SK-N-SH treated with all-trans-retinoic acid at 6 μM for 48 hours (cell line): ENCODE measurements around the gene LRMDA.

ENCODE experiments used
- ATAC-seq: fragments of 200-7000 bp; cut with Tn5 transposase; 3 replicates; pipeline ENCODE4 v1.9.1; 2020; ENCODE audit warnings: mild to moderate bottlenecking, moderate library complexity
- ARNTL ChIP-seq: fragments of 450-650 bp; formaldehyde crosslinking; IDR thresholded peaks from 2 replicates; pipeline ENCODE4 v1.5.0; 2020; ENCODE audit warnings: low read depth, mild to moderate bottlenecking, moderate library complexity, borderline replicate concordance
- BACH2 ChIP-seq: fragments of 250-450 bp; sonication (Bioruptor Pico); IDR thresholded peaks from 2 replicates; pipeline ENCODE4 v1.9.0; 2021; ENCODE audit warnings: mild to moderate bottlenecking, borderline replicate concordance
- CSDC2 ChIP-seq: fragments of 250-450 bp; sonication (Bioruptor Pico); IDR thresholded peaks from 2 replicates; pipeline ENCODE4 v1.5.0; 2020; ENCODE audit warnings: mild to moderate bottlenecking, moderate library complexity
- CSRNP3 ChIP-seq: fragments of 250-450 bp; sonication (Bioruptor Pico); IDR thresholded peaks from 2 replicates; pipeline ENCODE4 v1.5.1; 2021; ENCODE audit warnings: mild to moderate bottlenecking, moderate library complexity
- GLIS3 ChIP-seq: fragments of 250-450 bp; sonication (Bioruptor Pico); IDR thresholded peaks from 2 replicates; pipeline ENCODE4 v1.5.0; 2020; ENCODE audit warnings: mild to moderate bottlenecking, moderate library complexity
- ISL1 ChIP-seq: fragments of 250-450 bp; sonication (Bioruptor Pico); IDR thresholded peaks from 2 replicates; pipeline ENCODE4 v2.1.2; 2022; ENCODE audit warnings: mild to moderate bottlenecking, moderate library complexity
- OSR1 ChIP-seq: fragments of 250-450 bp; sonication (Bioruptor Pico); IDR thresholded peaks from 2 replicates; pipeline ENCODE4 v1.8.0; 2022; ENCODE audit warnings: moderate library complexity, mild to moderate bottlenecking, inconsistent platforms
- PATZ1 ChIP-seq: fragments of 250-450 bp; sonication (Bioruptor Pico); IDR thresholded peaks from 2 replicates; pipeline ENCODE4 v1.8.0; 2020; ENCODE audit warnings: mild to moderate bottlenecking, moderate library complexity, borderline replicate concordance
- PPARA ChIP-seq: fragments of 250-450 bp; sonication (Bioruptor Pico); IDR thresholded peaks from 2 replicates; pipeline ENCODE4 v1.5.0; 2020; ENCODE audit warnings: mild to moderate bottlenecking, borderline replicate concordance
- RARB ChIP-seq: fragments of 250-450 bp; sonication (Bioruptor Pico); IDR thresholded peaks from 2 replicates; pipeline ENCODE4 v1.8.0; 2021; ENCODE audit warnings: mild to moderate bottlenecking, moderate library complexity
- SNAI2 ChIP-seq: fragments of 250-450 bp; sonication (Bioruptor Pico); IDR thresholded peaks from 2 replicates; pipeline ENCODE4 v1.5.0; 2020; ENCODE audit warnings: mild to moderate bottlenecking, moderate library complexity
- TCF4 ChIP-seq: fragments of 250-450 bp; sonication (Bioruptor Pico); IDR thresholded peaks from 2 replicates; pipeline ENCODE4 v1.8.0; 2021; ENCODE audit warnings: mild to moderate bottlenecking, moderate library complexity, borderline replicate concordance
- TOX ChIP-seq: fragments of 250-450 bp; sonication (Bioruptor Pico); IDR thresholded peaks from 2 replicates; pipeline ENCODE4 v1.8.0; 2021; ENCODE audit warnings: mild to moderate bottlenecking, moderate library complexity, borderline replicate concordance
- TSHZ2 ChIP-seq: fragments of 250-450 bp; sonication (Bioruptor Pico); IDR thresholded peaks from 2 replicates; pipeline ENCODE4 v1.5.0; 2020; ENCODE audit warnings: mild to moderate bottlenecking, moderate library complexity
- ZC3H10 ChIP-seq: fragments of 250-450 bp; sonication (Bioruptor Pico); IDR thresholded peaks from 2 replicates; pipeline ENCODE4 v1.5.1; 2021; ENCODE audit warnings: mild to moderate bottlenecking, moderate library complexity
- ZFP3 ChIP-seq: fragments of 250-450 bp; sonication (Bioruptor Pico); IDR thresholded peaks from 2 replicates; pipeline ENCODE4 v1.5.0; 2020; ENCODE audit warnings: mild to moderate bottlenecking, moderate library complexity
- ZFP30 ChIP-seq: fragments of 450-650 bp; formaldehyde crosslinking; IDR thresholded peaks from 2 replicates; pipeline ENCODE4 v1.5.0; 2022; ENCODE audit warnings: mild to moderate bottlenecking, moderate library complexity
- ZNF565 ChIP-seq: fragments of 450-650 bp; formaldehyde crosslinking; conservative IDR thresholded peaks from 2 replicates; pipeline ENCODE4 v1.5.0; 2020; ENCODE audit warnings: low read depth, mild to moderate bottlenecking, moderate library complexity
- ZNF70 ChIP-seq: fragments of 450-650 bp; formaldehyde crosslinking; IDR thresholded peaks from 2 replicates; pipeline ENCODE4 v1.5.0; 2020; ENCODE audit warnings: mild to moderate bottlenecking, moderate library complexity
- TF ChIP-seq, protein P1 (sequence below): fragments of 250-450 bp; sonication (Bioruptor Pico); IDR thresholded peaks from 2 replicates; pipeline ENCODE4 v1.5.1; 2020; ENCODE audit warnings: low read depth, mild to moderate bottlenecking, moderate library complexity
- TF ChIP-seq, protein P2 (sequence below): fragments of 250-450 bp; sonication (Bioruptor Pico); IDR thresholded peaks from 2 replicates; pipeline ENCODE4 v1.8.0; 2021; ENCODE audit warnings: low read depth, mild to moderate bottlenecking, moderate library complexity, borderline replicate concordance

LRMDA gene

GRCh38 chr10:76149182-76149581 lies 717.8 kb downstream of the LRMDA start:
- ATAC-seq, result no peak
- TF ChIP-seq TSHZ2 (CRISPR knock-in tag), result no peak
- TF ChIP-seq ZC3H10 (CRISPR knock-in tag), result no peak
- TF ChIP-seq ZNF565, result no peak
- TF ChIP-seq CSRNP3, result no peak
- no peak for TF ChIP-seq GLIS3 (CRISPR knock-in tag)

DNA sequence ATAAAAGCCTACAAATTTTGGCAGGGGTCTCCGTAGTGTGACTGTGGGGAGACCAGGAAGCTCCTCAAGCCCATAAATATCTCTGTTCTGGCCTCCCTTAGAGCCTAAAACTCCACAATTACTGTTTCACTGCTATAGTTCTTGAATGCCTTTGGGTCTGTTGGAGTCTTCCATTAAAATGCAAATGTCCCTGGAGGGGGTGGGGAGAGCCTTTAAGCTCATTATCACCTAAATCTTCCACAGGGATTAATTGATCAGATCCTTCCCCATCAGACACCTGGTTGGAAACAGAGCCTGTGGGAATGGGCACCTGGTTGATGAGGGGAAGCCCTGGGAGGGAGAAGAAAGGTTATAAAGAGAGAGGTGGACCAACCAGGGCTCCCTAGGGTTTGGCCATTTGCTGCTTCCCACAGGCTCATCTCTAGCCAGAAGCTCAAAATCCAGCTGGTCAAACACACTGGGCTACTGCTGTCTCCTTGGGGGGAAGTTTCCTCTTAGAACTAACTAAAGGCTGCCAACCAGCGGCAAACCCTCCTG lies 718.2 kb downstream of the LRMDA start:
- TF ChIP-seq CSRNP3 (no peak), PPARA (CRISPR knock-in tag) (no peak), CSDC2 (no peak), RARB (no peak), ARNTL (no peak), ZFP3 (CRISPR knock-in tag) (no peak), OSR1 (no peak), GLIS3 (CRISPR knock-in tag) (no peak), ZNF70 (no peak), BACH2 (CRISPR knock-in tag) (no peak), ISL1 (CRISPR knock-in tag) (no peak), TCF4 (CRISPR knock-in tag) (no peak)
- TF ChIP-seq, protein P1, sequence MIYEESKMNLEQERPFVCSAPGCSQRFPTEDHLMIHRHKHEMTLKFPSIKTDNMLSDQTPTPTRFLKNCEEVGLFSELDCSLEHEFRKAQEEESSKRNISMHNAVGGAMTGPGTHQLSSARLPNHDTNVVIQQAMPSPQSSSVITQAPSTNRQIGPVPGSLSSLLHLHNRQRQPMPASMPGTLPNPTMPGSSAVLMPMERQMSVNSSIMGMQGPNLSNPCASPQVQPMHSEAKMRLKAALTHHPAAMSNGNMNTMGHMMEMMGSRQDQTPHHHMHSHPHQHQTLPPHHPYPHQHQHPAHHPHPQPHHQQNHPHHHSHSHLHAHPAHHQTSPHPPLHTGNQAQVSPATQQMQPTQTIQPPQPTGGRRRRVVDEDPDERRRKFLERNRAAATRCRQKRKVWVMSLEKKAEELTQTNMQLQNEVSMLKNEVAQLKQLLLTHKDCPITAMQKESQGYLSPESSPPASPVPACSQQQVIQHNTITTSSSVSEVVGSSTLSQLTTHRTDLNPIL (CRISPR knock-in tag), result no peak
- no peak for ATAC-seq

DNA sequence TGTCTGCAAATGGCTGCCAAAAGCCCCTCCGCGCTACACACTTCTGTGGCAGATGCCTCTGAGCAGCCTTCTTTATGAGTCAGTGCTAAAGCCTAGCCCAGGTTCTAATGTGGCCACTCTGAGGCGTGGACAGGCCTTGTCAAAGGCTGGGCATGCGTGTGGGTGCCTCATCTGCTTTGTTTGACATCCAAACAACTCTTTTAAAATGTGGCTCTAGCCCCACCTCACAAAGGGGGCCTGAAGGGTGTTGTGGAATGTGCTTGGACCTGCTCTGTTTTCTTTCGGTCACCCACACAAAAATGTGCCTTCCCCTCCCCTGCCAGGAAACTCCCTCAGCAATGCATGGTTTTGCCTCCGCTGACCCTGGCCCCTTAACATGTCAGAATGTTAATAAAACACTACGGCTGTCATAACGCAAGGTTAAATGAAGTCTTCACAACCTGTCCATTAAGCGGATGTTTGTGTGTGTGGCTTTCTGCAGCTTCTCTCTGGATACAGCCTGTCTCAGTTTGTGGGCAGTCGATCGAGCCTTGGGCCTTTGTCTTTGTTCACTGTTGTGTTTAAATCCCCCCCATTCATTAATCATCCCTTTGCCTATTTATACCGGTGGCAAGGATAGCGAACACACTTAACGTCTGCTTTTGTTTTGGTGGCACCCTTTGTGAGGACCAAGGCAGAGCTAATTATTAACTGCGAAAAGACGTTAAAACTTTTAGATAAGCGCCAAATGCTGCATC lies 718.9 kb downstream of the LRMDA start:
- peak; percentile 39; the same call in 1 of the 3 replicates for ATAC-seq
- TF ChIP-seq ZNF70, result no peak
- TF ChIP-seq PATZ1 (CRISPR knock-in tag), result no peak
- TF ChIP-seq BACH2 (CRISPR knock-in tag), result no peak
- no peak for TF ChIP-seq ZFP30 (CRISPR knock-in tag)
- TF ChIP-seq SNAI2 (CRISPR knock-in tag), result no peak
- TF ChIP-seq, protein P2, sequence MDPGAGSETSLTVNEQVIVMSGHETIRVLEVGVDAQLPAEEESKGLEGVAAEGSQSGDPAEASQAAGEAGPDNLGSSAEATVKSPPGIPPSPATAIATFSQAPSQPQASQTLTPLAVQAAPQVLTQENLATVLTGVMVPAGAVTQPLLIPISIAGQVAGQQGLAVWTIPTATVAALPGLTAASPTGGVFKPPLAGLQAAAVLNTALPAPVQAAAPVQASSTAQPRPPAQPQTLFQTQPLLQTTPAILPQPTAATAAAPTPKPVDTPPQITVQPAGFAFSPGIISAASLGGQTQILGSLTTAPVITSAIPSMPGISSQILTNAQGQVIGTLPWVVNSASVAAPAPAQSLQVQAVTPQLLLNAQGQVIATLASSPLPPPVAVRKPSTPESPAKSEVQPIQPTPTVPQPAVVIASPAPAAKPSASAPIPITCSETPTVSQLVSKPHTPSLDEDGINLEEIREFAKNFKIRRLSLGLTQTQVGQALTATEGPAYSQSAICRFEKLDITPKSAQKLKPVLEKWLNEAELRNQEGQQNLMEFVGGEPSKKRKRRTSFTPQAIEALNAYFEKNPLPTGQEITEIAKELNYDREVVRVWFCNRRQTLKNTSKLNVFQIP, result no peak
- TF ChIP-seq RARB, result no peak
- no peak for TF ChIP-seq ZFP3 (CRISPR knock-in tag)
- no peak for TF ChIP-seq OSR1
- TF ChIP-seq GLIS3 (CRISPR knock-in tag), result no peak
- TF ChIP-seq TOX (CRISPR knock-in tag), result no peak
- no peak for TF ChIP-seq ISL1 (CRISPR knock-in tag)
- TF ChIP-seq ZNF565, result no peak
- no peak for TF ChIP-seq CSDC2
- no peak for TF ChIP-seq TSHZ2 (CRISPR knock-in tag)
